ENCODE data around the gene CPEB4.

Gene CPEB4

GRCh38 chr5:173988554-173989431, 100.6 kb downstream of the CPEB4 start, which contains the start of gene C5orf47:
C5orf47 (plus strand) TSS chr5:173989170; CDS start chr5:173989264, 94 bp downstream.
- DNase-seq: no peak

GRCh38 chr5:173989432-173990082, 101.4 kb downstream of the CPEB4 start:
- no peak for DNase-seq

GRCh38 chr5:173997331-173997730, 109.2 kb downstream of the CPEB4 start:
- no peak for DNase-seq

- DNase-seq: no peak
These were observed 110.4 kb downstream of the CPEB4 start for GRCh38 chr5:173998531-173998930.

- DNase-seq: no peak
These were observed 111.9 kb downstream of the CPEB4 start for GRCh38 chr5:174000076-174000475.

- no peak for DNase-seq
These were observed 115.6 kb downstream of the CPEB4 start for GRCh38 chr5:174003795-174004194.

- DNase-seq: no peak
These were observed 120.8 kb downstream of the CPEB4 start for GRCh38 chr5:174008922-174009321.

- no peak for DNase-seq
These were observed 122.2 kb downstream of the CPEB4 start for GRCh38 chr5:174010365-174010764.

- DNase-seq: no peak
These were observed 123.3 kb downstream of the CPEB4 start for GRCh38 chr5:174011441-174011840.
